GM12892 (cell line): ENCODE measurements around the gene EML4.

Experiments
- POLR2A ChIP-seq: IDR thresholded peaks from 2 replicates; pipeline ENCODE4 v1.6.1; 2011; ENCODE audit warnings: low read depth, low read length, control low read depth
- POLR2AphosphoS5 ChIP-seq: IDR thresholded peaks from 2 replicates; pipeline ENCODE4 v1.6.1; 2011; ENCODE audit warnings: low read depth, low read length, control low read depth
- TAF1 ChIP-seq: IDR thresholded peaks from 2 replicates; pipeline ENCODE4 v1.6.1; 2011; ENCODE audit warnings: low read depth, mild to moderate bottlenecking, control low read depth, low read length, borderline replicate concordance

DNA sequence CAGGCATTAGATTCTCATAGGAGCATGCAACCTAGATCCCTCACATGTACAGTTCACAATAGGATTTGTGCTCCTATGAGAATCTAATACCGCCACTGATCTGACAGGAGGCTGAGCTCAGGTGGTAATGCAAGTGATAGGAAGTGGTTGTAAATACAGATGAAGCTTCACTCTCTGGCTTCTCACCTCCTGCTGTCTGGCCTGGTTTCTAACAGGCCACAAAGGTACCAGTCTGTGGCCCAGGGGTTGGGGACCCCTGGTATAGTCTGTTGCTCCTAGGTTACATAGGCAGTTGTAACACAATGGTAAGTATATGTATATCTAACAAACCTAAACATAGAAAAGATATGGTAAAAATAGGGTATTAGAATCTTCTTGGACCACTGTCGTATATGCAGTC lies 81.8 kb downstream of the EML4 start:
- no peak for TF ChIP-seq POLR2AphosphoS5
- no peak for TF ChIP-seq POLR2A
- no peak for TF ChIP-seq TAF1
